ENCODE results near the gene IDUA.

- TF ChIP-seq, protein P1, sequence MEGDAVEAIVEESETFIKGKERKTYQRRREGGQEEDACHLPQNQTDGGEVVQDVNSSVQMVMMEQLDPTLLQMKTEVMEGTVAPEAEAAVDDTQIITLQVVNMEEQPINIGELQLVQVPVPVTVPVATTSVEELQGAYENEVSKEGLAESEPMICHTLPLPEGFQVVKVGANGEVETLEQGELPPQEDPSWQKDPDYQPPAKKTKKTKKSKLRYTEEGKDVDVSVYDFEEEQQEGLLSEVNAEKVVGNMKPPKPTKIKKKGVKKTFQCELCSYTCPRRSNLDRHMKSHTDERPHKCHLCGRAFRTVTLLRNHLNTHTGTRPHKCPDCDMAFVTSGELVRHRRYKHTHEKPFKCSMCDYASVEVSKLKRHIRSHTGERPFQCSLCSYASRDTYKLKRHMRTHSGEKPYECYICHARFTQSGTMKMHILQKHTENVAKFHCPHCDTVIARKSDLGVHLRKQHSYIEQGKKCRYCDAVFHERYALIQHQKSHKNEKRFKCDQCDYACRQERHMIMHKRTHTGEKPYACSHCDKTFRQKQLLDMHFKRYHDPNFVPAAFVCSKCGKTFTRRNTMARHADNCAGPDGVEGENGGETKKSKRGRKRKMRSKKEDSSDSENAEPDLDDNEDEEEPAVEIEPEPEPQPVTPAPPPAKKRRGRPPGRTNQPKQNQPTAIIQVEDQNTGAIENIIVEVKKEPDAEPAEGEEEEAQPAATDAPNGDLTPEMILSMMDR (IDR thresholded peaks at IDR 0.05; ENCODE audit: low read depth, low read length), result no peak
- no peak for TF ChIP-seq EZH2phosphoT487 (IDR thresholded peaks at IDR 0.05; ENCODE audit: low read depth)
These were observed 19.4 kb upstream of the IDUA start for GRCh38 chr4:967113-968104.

Data from OCI-LY3 (cell line).